K562 (cell line): ENCODE results near the gene GRIK5. TPM values are rescaled to one million over a fixed set of nuclear protein-coding genes. Genes with fewer than 3 reads are reported as not detected.

ENCODE experiments used
- ARHGAP35 ChIP-seq: fragments of 450-650 bp; IDR thresholded peaks from 2 replicates; pipeline ENCODE4 v1.6.1; 2018; ENCODE audit not compliant: partially characterized antibody
- EGR1 ChIP-seq: fragments of 450-650 bp; conservative IDR thresholded peaks from 2 replicates; pipeline ENCODE4 v1.6.1; 2017; ENCODE audit warnings: mild to moderate bottlenecking
- ETV1 ChIP-seq: fragments of 450-650 bp; conservative IDR thresholded peaks from 2 replicates; pipeline ENCODE4 v1.6.1; 2016; ENCODE audit warnings: missing genetic modification characterization, control low read depth, low read depth, missing compliant biosample characterization
- FOSL1 ChIP-seq: fragments of 200-800 bp; sonication (Bioruptor generic); conservative IDR thresholded peaks from 2 replicates; pipeline ENCODE4 v1.6.1; 2016; ENCODE audit warnings: missing genetic modification characterization, missing compliant biosample characterization
- HDAC1 ChIP-seq, 2 experiments: fragments of 450-650 bp; IDR thresholded peaks; 2 replicates each; pipeline ENCODE4 v1.6.1; 2016 to 2017; ENCODE audit warnings: inconsistent platforms in 1 of 2, mild to moderate bottlenecking in 1 of 2, moderate library complexity in 1 of 2
- LCOR ChIP-seq: sonication (generic); formaldehyde crosslinking; IDR thresholded peaks from 2 replicates; pipeline ENCODE4 v1.8.0; 2022; ENCODE audit warnings: mild to moderate bottlenecking, missing genetic modification reagents
- MCM7 ChIP-seq, 2 experiments: fragments of 450-650 bp; IDR thresholded peaks; 2 replicates each; pipeline ENCODE4 v1.6.1; 2016 to 2018
- SRF ChIP-seq, 2 experiments: fragments of 250-450, 450-650 bp in 1 of 2; sonication (Bioruptor Pico) in 1 of 2; sonication (generic) in 1 of 2; formaldehyde crosslinking; IDR thresholded peaks; 2 replicates each; pipeline versions ENCODE4 v1.5.0 to v1.5.1; 2020 to 2022; ENCODE audit warnings: mild to moderate bottlenecking in 1 of 2, missing genetic modification reagents in 1 of 2
- TBP ChIP-seq: optimal IDR thresholded peaks from 2 replicates; pipeline ENCODE3; 2011; ENCODE audit warnings: low read depth, low read length, improper control_type of control experiment
- TRIM28 ChIP-seq: fragments of 450-650 bp; IDR thresholded peaks from 2 replicates; pipeline ENCODE4 v1.6.1; 2017
- WHSC1 ChIP-seq: IDR thresholded peaks from one replicate; pipeline ENCODE4 v1.6.1; 2012; ENCODE audit warnings: low read length, control low read depth, inconsistent platforms
- XRCC5 ChIP-seq: fragments of 200-400 bp; formaldehyde crosslinking; IDR thresholded peaks from 2 replicates; pipeline ENCODE4 v1.6.1; 2017; ENCODE audit warnings: low read depth, mild to moderate bottlenecking, low read length
- ZKSCAN1 ChIP-seq: fragments of 150-350 bp; IDR thresholded peaks from 2 replicates; pipeline ENCODE4 v1.6.1; 2016; ENCODE audit warnings: low read depth, low read length
- ZNF354B ChIP-seq: fragments of 250-450 bp; sonication (Bioruptor Pico); IDR thresholded peaks from 2 replicates; pipeline ENCODE4 v1.4.0; 2020
- ZNF507 ChIP-seq: conservative IDR thresholded peaks from 2 replicates; pipeline ENCODE4 v1.6.1; 2017; ENCODE audit warnings: missing genetic modification characterization, missing compliant biosample characterization
- polyA plus RNA-seq, 8 experiments: library from polyadenylated mRNA; depleted of rRNA in 4 of 8; stranded (reverse) in 5 of 8; unstranded in 3 of 8; fragments of >200 nt; fragmentation: Nextera tagmentation in 2 of 8; fragmentation: Illumina TruSeq in 1 of 8; extraction: Ambion mirVana in 2 of 8; extraction: Trizol in 1 of 8; gene quantifications; 2 replicates each; pipeline versions ENCODE4 v1.2.1 to v1.2.3, GENCODE V29; 2011 to 2014; ENCODE audit warnings: inconsistent platforms in 1 of 8, missing spikeins in 1 of 8
- total RNA-seq, 7 experiments: library from RNA; depleted of rRNA in 6 of 7; stranded (reverse); fragments of >200 nt in 6 of 7; fragmentation: Illumina TruSeq in 2 of 7; extraction: Trizol in 2 of 7; gene quantifications; 2 replicates each; pipeline versions ENCODE4 v1.2.1 to v1.2.3, GENCODE V29; 2011 to 2021; ENCODE audit warnings: low replicate concordance in 1 of 7
- TF ChIP-seq, protein P1 (sequence below): fragments of 450-650 bp; formaldehyde crosslinking; conservative IDR thresholded peaks from 2 replicates; pipeline ENCODE4 v1.4.0; 2022; ENCODE audit warnings: mild to moderate bottlenecking, missing genetic modification characterization
- TF ChIP-seq, protein P2 (sequence below): fragments of 200-800 bp; sonication (Bioruptor generic); IDR thresholded peaks from 2 replicates; pipeline ENCODE4 v1.6.1; 2017; ENCODE audit warnings: missing genetic modification characterization, missing compliant biosample characterization
- TF ChIP-seq, protein P3 (sequence below): fragments of 450-650 bp; formaldehyde crosslinking; IDR thresholded peaks from 2 replicates; pipeline ENCODE4 v1.4.0; 2020; ENCODE audit warnings: mild to moderate bottlenecking, moderate library complexity
- TF ChIP-seq, protein P4 (sequence below), 2 experiments: fragments of 450-650 bp; IDR thresholded peaks; 2 replicates each; pipeline ENCODE4 v1.6.1; 2016

GRIK5 gene
- total and polyA plus RNA-seq, 9 of the 15 experiments (the other 6 are each of a cell fraction or from before 2014, with no cell fraction given): 0.04 to 0.55 (median 0.27) TPM; not detected in 2

- 0 out of 4 replicates have a peak, but pooled peaks of 1 of the 2 experiments have one; percentile 41 for TF ChIP-seq HDAC1 (IDR thresholded peaks at IDR 0.05)
- TF ChIP-seq XRCC5: no peak
- TF ChIP-seq WHSC1: no peak
- no peak for TF ChIP-seq EGR1
- 0 out of 2 replicates have a peak, but pooled peaks have one; percentile 18 for TF ChIP-seq ZKSCAN1
- peak; percentile 70 for TF ChIP-seq ETV1
- no peak for TF ChIP-seq TBP
- TF ChIP-seq ARHGAP35: no peak
- TF ChIP-seq, protein P1, sequence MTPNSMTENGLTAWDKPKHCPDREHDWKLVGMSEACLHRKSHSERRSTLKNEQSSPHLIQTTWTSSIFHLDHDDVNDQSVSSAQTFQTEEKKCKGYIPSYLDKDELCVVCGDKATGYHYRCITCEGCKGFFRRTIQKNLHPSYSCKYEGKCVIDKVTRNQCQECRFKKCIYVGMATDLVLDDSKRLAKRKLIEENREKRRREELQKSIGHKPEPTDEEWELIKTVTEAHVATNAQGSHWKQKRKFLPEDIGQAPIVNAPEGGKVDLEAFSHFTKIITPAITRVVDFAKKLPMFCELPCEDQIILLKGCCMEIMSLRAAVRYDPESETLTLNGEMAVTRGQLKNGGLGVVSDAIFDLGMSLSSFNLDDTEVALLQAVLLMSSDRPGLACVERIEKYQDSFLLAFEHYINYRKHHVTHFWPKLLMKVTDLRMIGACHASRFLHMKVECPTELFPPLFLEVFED (CRISPR knock-in tag): peak; percentile 84; the same call in 1 of the 2 replicates
- TF ChIP-seq TRIM28: no peak
- TF ChIP-seq, protein P2, sequence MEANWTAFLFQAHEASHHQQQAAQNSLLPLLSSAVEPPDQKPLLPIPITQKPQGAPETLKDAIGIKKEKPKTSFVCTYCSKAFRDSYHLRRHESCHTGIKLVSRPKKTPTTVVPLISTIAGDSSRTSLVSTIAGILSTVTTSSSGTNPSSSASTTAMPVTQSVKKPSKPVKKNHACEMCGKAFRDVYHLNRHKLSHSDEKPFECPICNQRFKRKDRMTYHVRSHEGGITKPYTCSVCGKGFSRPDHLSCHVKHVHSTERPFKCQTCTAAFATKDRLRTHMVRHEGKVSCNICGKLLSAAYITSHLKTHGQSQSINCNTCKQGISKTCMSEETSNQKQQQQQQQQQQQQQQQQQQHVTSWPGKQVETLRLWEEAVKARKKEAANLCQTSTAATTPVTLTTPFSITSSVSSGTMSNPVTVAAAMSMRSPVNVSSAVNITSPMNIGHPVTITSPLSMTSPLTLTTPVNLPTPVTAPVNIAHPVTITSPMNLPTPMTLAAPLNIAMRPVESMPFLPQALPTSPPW (CRISPR knock-in tag): peak; percentile 26; the same call in 1 of the 2 replicates
- TF ChIP-seq FOSL1 (tag): no peak
- TF ChIP-seq ZNF354B (CRISPR knock-in tag): no peak
- TF ChIP-seq LCOR (CRISPR knock-in tag): no peak
- TF ChIP-seq ZNF507 (tag): no peak
- TF ChIP-seq MCM7 (IDR thresholded peaks at IDR 0.05): no peak
- TF ChIP-seq, protein P3, sequence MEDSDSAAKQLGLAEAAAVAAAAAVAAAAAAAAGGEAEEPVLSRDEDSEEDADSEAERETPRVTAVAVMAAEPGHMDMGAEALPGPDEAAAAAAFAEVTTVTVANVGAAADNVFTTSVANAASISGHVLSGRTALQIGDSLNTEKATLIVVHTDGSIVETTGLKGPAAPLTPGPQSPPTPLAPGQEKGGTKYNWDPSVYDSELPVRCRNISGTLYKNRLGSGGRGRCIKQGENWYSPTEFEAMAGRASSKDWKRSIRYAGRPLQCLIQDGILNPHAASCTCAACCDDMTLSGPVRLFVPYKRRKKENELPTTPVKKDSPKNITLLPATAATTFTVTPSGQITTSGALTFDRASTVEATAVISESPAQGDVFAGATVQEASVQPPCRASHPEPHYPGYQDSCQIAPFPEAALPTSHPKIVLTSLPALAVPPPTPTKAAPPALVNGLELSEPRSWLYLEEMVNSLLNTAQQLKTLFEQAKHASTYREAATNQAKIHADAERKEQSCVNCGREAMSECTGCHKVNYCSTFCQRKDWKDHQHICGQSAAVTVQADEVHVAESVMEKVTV (CRISPR knock-in tag): peak; percentile 62; the same call in 1 of the 2 replicates
- no peak; a peak in 1 of 4 replicates for TF ChIP-seq SRF (CRISPR knock-in tag; IDR thresholded peaks at IDR 0.05)
- TF ChIP-seq, protein P4, sequence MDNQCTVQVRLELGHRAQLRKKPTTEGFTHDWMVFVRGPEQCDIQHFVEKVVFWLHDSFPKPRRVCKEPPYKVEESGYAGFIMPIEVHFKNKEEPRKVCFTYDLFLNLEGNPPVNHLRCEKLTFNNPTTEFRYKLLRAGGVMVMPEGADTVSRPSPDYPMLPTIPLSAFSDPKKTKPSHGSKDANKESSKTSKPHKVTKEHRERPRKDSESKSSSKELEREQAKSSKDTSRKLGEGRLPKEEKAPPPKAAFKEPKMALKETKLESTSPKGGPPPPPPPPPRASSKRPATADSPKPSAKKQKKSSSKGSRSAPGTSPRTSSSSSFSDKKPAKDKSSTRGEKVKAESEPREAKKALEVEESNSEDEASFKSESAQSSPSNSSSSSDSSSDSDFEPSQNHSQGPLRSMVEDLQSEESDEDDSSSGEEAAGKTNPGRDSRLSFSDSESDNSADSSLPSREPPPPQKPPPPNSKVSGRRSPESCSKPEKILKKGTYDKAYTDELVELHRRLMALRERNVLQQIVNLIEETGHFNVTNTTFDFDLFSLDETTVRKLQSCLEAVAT (IDR thresholded peaks at IDR 0.05): peak in 1 of 2 experiments; percentile 46; a peak in 1 of 4 replicates
- TF ChIP-seq, all 486 proteins: peak for 35
These were observed 118.3 kb downstream of the GRIK5 start (continued) for GRCh38 chr19:41951686-41952172.
